SK-N-SH (cell line): ENCODE measurements around the gene PDLIM5. TPM values are rescaled to one million over a fixed set of nuclear protein-coding genes. Genes with fewer than 3 reads are reported as not detected.

ENCODE experiments used
- CTCF ChIA-PET: fragments of 300-600, 350-600 bp; formaldehyde crosslinking; extraction: SDS; loops from one replicate; lab custom pipeline; 2021; lab: Yijun Ruan, JAX
- POLR2A ChIA-PET: fragments of 350-600 bp; sonication (Branson Sonifier 250); formaldehyde crosslinking; extraction: SDS; loops from one replicate; lab custom pipeline; 2020; ENCODE audit warnings: antibody characterized with exemption, inconsistent platforms; lab: Yijun Ruan, JAX
- DNase-seq: peaks from one replicate; pipeline ENCODE4 v3.0.0; 2012
- H2AFZ ChIP-seq: fragments of 200-600 bp; sonication (generic); 2 replicates; pipeline ENCODE4 v1.8.1; 2016; ENCODE audit warnings: antibody characterized with exemption, mild to moderate bottlenecking, low read depth
- H3F3A ChIP-seq: fragments of 200-600 bp; sonication (generic); replicated peaks from 2 replicates; pipeline ENCODE3; 2016; ENCODE audit warnings: antibody characterized with exemption, mild to moderate bottlenecking; ENCODE audit not compliant: insufficient read depth
- H3K27ac ChIP-seq, 2 experiments: fragments of 200-500 bp in 1 of 2; fragments of 200-600 bp in 1 of 2; sonication (Bioruptor generic) in 1 of 2; sonication (generic), shearing (Covaris generic) in 1 of 2; 2 replicates each; pipeline versions ENCODE4 v1.5.1 to v1.6.1; 2014 to 2016; ENCODE audit warnings: low read depth in 2 of 2, inconsistent platforms in 1 of 2, low read length in 1 of 2, mild to moderate bottlenecking in 1 of 2, mixed read lengths in 1 of 2
- H3K27me3 ChIP-seq: fragments of 200-600 bp; sonication (generic), shearing (Covaris generic); 2 replicates; pipeline ENCODE4 v1.6.1; 2016; ENCODE audit warnings: mixed run types; ENCODE audit not compliant: insufficient read depth
- H3K36me3 ChIP-seq, 2 experiments: fragments of 200-500 bp in 1 of 2; fragments of 200-600 bp in 1 of 2; sonication (Bioruptor generic) in 1 of 2; sonication (generic) in 1 of 2; replicated peaks in 1 of 2; 2 replicates each; pipeline versions ENCODE3 to v1.5.1; 2014 to 2016; ENCODE audit warnings: low read length in 1 of 2, mild to moderate bottlenecking in 1 of 2; ENCODE audit not compliant: insufficient read depth in 2 of 2, control insufficient read depth in 1 of 2
- H3K4me1 ChIP-seq, 2 experiments: fragments of 200-500 bp in 1 of 2; fragments of 200-600 bp in 1 of 2; sonication (Bioruptor generic) in 1 of 2; sonication (generic), shearing (Covaris generic) in 1 of 2; 2 replicates each; pipeline versions ENCODE4 v1.5.1 to v1.6.1; 2014 to 2016; ENCODE audit warnings: low read depth in 1 of 2, low read length in 1 of 2, mixed run types in 1 of 2; ENCODE audit not compliant: insufficient read depth in 2 of 2, control insufficient read depth in 1 of 2
- H3K4me2 ChIP-seq: fragments of 200-600 bp; sonication (generic), shearing (Covaris generic); 2 replicates; pipeline ENCODE4 v1.6.1; 2017; ENCODE audit warnings: mixed run types
- H3K4me3 ChIP-seq, 2 experiments: fragments of 200-500 bp in 1 of 2; fragments of 200-600 bp in 1 of 2; sonication (Bioruptor generic) in 1 of 2; sonication (generic), shearing (Covaris generic) in 1 of 2; 2 replicates each; pipeline versions ENCODE4 v1.5.1 to v1.8.1; 2014 to 2016; ENCODE audit warnings: low read depth in 2 of 2, inconsistent platforms in 1 of 2, low read length in 1 of 2, mild to moderate bottlenecking in 1 of 2, mixed read lengths in 1 of 2, moderate library complexity in 1 of 2
- H3K79me2 ChIP-seq: fragments of 200-600 bp; sonication (generic); 2 replicates; pipeline ENCODE4 v1.8.1; 2017; ENCODE audit warnings: mild to moderate bottlenecking; ENCODE audit not compliant: insufficient read depth
- H3K9ac ChIP-seq: fragments of 200-600 bp; sonication (generic); 2 replicates; pipeline ENCODE4 v1.6.1; 2017; ENCODE audit warnings: mixed run types
- H3K9me2 ChIP-seq: fragments of 200-600 bp; sonication (generic); 2 replicates; pipeline ENCODE4 v1.6.1; 2017; ENCODE audit warnings: mixed run types
- H3K9me3 ChIP-seq: fragments of 200-600 bp; sonication (generic); 2 replicates; pipeline ENCODE4 v1.6.1; 2017; ENCODE audit warnings: mixed run types, mild to moderate bottlenecking, moderate library complexity
- H4K20me1 ChIP-seq: fragments of 200-600 bp; sonication (generic); 2 replicates; pipeline ENCODE4 v1.6.1; 2017; ENCODE audit warnings: mild to moderate bottlenecking, mixed run types; ENCODE audit not compliant: insufficient read depth
- CHD2 ChIP-seq: fragments of 150-350 bp; IDR thresholded peaks from 2 replicates; pipeline ENCODE4 v1.6.1; 2018; ENCODE audit warnings: low read length; ENCODE audit not compliant: partially characterized antibody
- EP300 ChIP-seq, 2 experiments: IDR thresholded peaks; 2 replicates each; pipeline versions ENCODE4 v1.4.0 to v1.6.1; 2012; ENCODE audit warnings: borderline replicate concordance in 1 of 2, low read depth in 1 of 2, low read length in 1 of 2
- FOSL2 ChIP-seq: IDR thresholded peaks from 2 replicates; pipeline ENCODE4 v1.4.0; 2012; ENCODE audit warnings: low read depth, mild to moderate bottlenecking, moderate library complexity, borderline replicate concordance
- FOXM1 ChIP-seq: IDR thresholded peaks from 2 replicates; pipeline ENCODE4 v1.4.0; 2012; ENCODE audit warnings: low read depth, mild to moderate bottlenecking
- MXI1 ChIP-seq: IDR thresholded peaks from 2 replicates; pipeline ENCODE4 v1.6.1; 2012; ENCODE audit warnings: mild to moderate bottlenecking, low read depth, low read length, improper control_type of control experiment
- NRF1 ChIP-seq: IDR thresholded peaks from 2 replicates; pipeline ENCODE4 v1.6.1; 2012; ENCODE audit warnings: low read depth, mild to moderate bottlenecking, low read length
- POLR2AphosphoS5 ChIP-seq: IDR thresholded peaks from 2 replicates; pipeline ENCODE4 v1.6.1; 2012; ENCODE audit warnings: low read depth, low read length
- RCOR1 ChIP-seq: fragments of 150-350 bp; IDR thresholded peaks from 2 replicates; pipeline ENCODE4 v1.6.1; 2017; ENCODE audit warnings: antibody characterized with exemption, low read length
- RXRA ChIP-seq: IDR thresholded peaks from 2 replicates; pipeline ENCODE4 v1.4.0; 2012; ENCODE audit warnings: low read depth, mild to moderate bottlenecking, borderline replicate concordance
- TEAD4 ChIP-seq: IDR thresholded peaks from 2 replicates; pipeline ENCODE4 v1.4.0; 2012; ENCODE audit warnings: mild to moderate bottlenecking, borderline replicate concordance; ENCODE audit not compliant: insufficient read depth
- WGBS: methylation state at CpG from one replicate; pipeline ENCODE4 v1.1.6; 2017; ENCODE audit warnings: low lambda C conversion rate; 5-methylcytosine and 5-hydroxymethylcytosine counted together
- polyA plus RNA-seq, 3 experiments: library from polyadenylated mRNA; depleted of rRNA; stranded (reverse); fragments of >200 nt; gene quantifications; 2 replicates each; pipeline ENCODE4 v1.2.3, GENCODE V29; 2012
- TF ChIP-seq, protein P1 (sequence below): IDR thresholded peaks from 2 replicates; pipeline ENCODE4 v1.4.0; 2012; ENCODE audit warnings: low read depth, borderline replicate concordance
- TF ChIP-seq, protein P2 (sequence below): IDR thresholded peaks from 2 replicates; pipeline ENCODE4 v1.4.0; 2012; ENCODE audit warnings: low read depth, borderline replicate concordance
- TF ChIP-seq, protein P3 (sequence below): IDR thresholded peaks from 2 replicates; pipeline ENCODE4; 2012
- TF ChIP-seq, protein P4 (sequence below): fragments of 150-350 bp; IDR thresholded peaks from 2 replicates; pipeline ENCODE4 v1.6.1; 2017; ENCODE audit warnings: antibody characterized with exemption, low read length, low read depth, borderline replicate concordance
- TF ChIP-seq, protein P5 (sequence below): IDR thresholded peaks from 2 replicates; pipeline ENCODE4 v1.4.0; 2012; ENCODE audit warnings: low read depth

The PDLIM5 gene
- polyA plus RNA-seq, 1 of the 3 experiments (the other 2 are of a cell fraction): 36.7 TPM

DNA sequence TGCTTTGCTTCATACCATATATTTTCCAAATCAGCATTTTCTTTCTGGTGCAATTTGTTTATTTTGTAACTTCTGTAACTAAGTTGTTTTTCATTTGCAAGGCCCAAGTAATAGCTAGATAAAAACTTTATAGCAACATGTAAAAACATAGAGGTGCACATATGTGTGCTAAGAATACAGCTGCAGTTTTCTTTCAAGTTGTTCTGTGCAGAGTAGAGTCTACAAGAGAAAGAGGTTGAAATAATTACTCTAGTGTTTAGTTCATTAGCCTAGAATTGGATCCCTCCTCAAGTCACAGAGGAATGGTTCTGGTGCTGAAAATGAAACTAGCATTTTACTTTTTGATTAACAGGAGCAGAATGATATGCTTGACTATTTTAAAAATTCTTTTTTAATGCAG lies 32.2 kb upstream of the PDLIM5 start:
- CTCF ChIA-PET: no interaction called here
- POLR2A ChIA-PET: no interaction called here
- Histone ChIP-seq H4K20me1 (no peaks in the 10 kb centered on the region), H3K9me2 (no peaks in the 10 kb centered on the region), H3K4me3 (no peak overlapping the region), H3K4me1 (no peaks in the 10 kb centered on the region; a peak in 1 of 4 replicates), H2AFZ (no peak overlapping the region), H3K27ac (no peak overlapping the region), H3K27me3 (no peaks in the 10 kb centered on the region), H3K36me3 (no peaks in the 10 kb centered on the region), H3K79me2 (no peaks in the 10 kb centered on the region), H3F3A (no peaks in the 10 kb centered on the region), H3K4me2 (no peak overlapping the region)
- DNase-seq: no peak
- TF ChIP-seq RXRA (no peak), RCOR1 (no peak), MXI1 (no peak), CHD2 (no peak), EP300 (IDR thresholded peaks at IDR 0.05; ENCODE audit: borderline replicate concordance in 1 of 2, low read depth in 1 of 2, low read length in 1 of 2) (no peak), POLR2AphosphoS5 (no peak), NRF1 (no peak), FOXM1 (no peak)
- TF ChIP-seq, protein P1, sequence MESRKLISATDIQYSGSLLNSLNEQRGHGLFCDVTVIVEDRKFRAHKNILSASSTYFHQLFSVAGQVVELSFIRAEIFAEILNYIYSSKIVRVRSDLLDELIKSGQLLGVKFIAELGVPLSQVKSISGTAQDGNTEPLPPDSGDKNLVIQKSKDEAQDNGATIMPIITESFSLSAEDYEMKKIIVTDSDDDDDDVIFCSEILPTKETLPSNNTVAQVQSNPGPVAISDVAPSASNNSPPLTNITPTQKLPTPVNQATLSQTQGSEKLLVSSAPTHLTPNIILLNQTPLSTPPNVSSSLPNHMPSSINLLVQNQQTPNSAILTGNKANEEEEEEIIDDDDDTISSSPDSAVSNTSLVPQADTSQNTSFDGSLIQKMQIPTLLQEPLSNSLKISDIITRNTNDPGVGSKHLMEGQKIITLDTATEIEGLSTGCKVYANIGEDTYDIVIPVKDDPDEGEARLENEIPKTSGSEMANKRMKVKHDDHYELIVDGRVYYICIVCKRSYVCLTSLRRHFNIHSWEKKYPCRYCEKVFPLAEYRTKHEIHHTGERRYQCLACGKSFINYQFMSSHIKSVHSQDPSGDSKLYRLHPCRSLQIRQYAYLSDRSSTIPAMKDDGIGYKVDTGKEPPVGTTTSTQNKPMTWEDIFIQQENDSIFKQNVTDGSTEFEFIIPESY: no peak
- TF ChIP-seq, protein P2, sequence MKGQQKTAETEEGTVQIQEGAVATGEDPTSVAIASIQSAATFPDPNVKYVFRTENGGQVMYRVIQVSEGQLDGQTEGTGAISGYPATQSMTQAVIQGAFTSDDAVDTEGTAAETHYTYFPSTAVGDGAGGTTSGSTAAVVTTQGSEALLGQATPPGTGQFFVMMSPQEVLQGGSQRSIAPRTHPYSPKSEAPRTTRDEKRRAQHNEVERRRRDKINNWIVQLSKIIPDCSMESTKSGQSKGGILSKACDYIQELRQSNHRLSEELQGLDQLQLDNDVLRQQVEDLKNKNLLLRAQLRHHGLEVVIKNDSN: no peak
- TF ChIP-seq, protein P3, sequence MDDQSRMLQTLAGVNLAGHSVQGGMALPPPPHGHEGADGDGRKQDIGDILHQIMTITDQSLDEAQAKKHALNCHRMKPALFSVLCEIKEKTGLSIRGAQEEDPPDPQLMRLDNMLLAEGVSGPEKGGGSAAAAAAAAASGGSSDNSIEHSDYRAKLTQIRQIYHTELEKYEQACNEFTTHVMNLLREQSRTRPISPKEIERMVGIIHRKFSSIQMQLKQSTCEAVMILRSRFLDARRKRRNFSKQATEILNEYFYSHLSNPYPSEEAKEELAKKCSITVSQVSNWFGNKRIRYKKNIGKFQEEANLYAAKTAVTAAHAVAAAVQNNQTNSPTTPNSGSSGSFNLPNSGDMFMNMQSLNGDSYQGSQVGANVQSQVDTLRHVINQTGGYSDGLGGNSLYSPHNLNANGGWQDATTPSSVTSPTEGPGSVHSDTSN: no peak
- TF ChIP-seq, protein P4, sequence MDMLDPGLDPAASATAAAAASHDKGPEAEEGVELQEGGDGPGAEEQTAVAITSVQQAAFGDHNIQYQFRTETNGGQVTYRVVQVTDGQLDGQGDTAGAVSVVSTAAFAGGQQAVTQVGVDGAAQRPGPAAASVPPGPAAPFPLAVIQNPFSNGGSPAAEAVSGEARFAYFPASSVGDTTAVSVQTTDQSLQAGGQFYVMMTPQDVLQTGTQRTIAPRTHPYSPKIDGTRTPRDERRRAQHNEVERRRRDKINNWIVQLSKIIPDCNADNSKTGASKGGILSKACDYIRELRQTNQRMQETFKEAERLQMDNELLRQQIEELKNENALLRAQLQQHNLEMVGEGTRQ: no peak
- TF ChIP-seq, protein P5, sequence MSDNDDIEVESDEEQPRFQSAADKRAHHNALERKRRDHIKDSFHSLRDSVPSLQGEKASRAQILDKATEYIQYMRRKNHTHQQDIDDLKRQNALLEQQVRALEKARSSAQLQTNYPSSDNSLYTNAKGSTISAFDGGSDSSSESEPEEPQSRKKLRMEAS: no peak
- TF ChIP-seq, all 33 proteins: peak for 0
- no peaks in the 10 kb centered on the region for H3K9me3 ChIP-seq
- H3K9ac ChIP-seq: no peak overlapping the region

DNA sequence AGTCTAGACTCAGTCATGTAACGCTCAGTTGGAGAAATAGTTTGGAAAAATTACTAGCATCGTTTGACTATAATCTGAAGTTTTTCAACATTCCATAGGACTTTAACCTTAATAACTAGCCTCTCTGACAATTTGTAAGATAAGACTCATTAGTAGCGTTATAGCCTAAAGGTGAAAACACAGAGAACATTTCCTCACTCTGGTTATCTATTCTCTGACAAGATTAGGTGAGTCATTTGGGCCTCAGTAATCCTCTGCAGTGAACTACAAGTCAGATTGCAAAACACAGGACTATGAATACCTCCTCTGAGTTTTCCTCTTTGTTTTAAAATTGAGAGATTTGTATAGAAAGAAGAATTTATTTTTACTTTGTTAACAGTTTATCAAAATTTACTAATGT lies 31.8 kb upstream of the PDLIM5 start:
- DNase-seq: no peak
- H3K4me1 ChIP-seq: no peaks in the 10 kb centered on the region
- CTCF ChIA-PET: no interaction called here

More for the DNA sequence above, 31.8 kb upstream of the PDLIM5 start:
- POLR2A ChIA-PET: no interaction called here
- no peaks in the 10 kb centered on the region for H4K20me1 ChIP-seq
- TF ChIP-seq EP300 (IDR thresholded peaks at IDR 0.05; ENCODE audit: borderline replicate concordance in 1 of 2, low read depth in 1 of 2, low read length in 1 of 2) (no peak), FOSL2 (no peak), TEAD4 (no peak)
- TF ChIP-seq, protein P4: no peak
- 55% methylated on average over 3 of the region's 3 CpGs for WGBS
- H3K36me3 ChIP-seq: no peaks in the 10 kb centered on the region
- no peak overlapping the region for H3K4me3 ChIP-seq
- H3K9me3 ChIP-seq: 0 out of 2 replicates have a peak, but pooled peaks cover 2% of the 10 kb centered on the region
- H3F3A ChIP-seq: no peaks in the 10 kb centered on the region
- no peak overlapping the region for H3K27ac ChIP-seq
- H3K27me3 ChIP-seq: no peaks in the 10 kb centered on the region
- H3K9me2 ChIP-seq: no peaks in the 10 kb centered on the region
- H3K79me2 ChIP-seq: no peaks in the 10 kb centered on the region
- H3K9ac ChIP-seq: no peak overlapping the region
- no peak overlapping the region for H2AFZ ChIP-seq
- H3K4me2 ChIP-seq: no peak overlapping the region
